GM12892 (cell line): ENCODE measurements around the gene CERS6.

ENCODE experiments used
- POLR2A ChIP-seq: IDR thresholded peaks from 2 replicates; pipeline ENCODE4 v1.6.1; 2011; ENCODE audit warnings: low read depth, low read length, control low read depth
- TAF1 ChIP-seq: IDR thresholded peaks from 2 replicates; pipeline ENCODE4 v1.6.1; 2011; ENCODE audit warnings: low read depth, mild to moderate bottlenecking, control low read depth, low read length, borderline replicate concordance

DNA sequence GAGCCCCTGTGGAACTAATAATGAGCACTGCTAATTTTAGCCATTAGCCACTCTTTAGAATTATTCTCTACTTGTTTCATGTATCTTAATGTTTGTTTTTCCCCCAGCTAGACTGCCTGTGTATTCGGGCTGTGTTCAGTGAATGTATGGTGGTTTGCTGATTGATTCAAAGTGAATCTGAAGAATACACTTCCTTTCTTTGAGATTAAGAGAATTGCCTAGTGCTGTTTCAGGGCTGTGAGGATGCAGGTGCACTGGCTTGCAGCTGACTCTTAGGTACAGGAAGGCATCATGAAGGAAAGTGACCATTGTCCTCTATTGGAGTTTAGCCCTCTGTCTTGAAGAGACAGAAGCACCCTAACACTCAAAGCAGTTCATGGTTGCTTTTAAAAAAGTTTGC is 138.7 kb downstream of the CERS6 start:
- TF ChIP-seq POLR2A (no peak), TAF1 (no peak)
